ENCODE measurements around the gene ADH1C. TPM values are rescaled to one million over a fixed set of nuclear protein-coding genes. Genes with fewer than 3 reads are reported as not detected.
"Not testable (repeated sequence)": the region's sequence is repeated elsewhere in the genome, so short reads cannot be mapped to it uniquely, and the experiment has no call there.

Gene ADH1C
- total RNA-seq, 4 donors from 2014 or later = 0.75 to 12.6 (median 8.4) TPM

GRCh38 chr4:99357948-99358347 is 5.4 kb upstream of the ADH1C start:
- no peaks in the 10 kb centered on the region for H3K36me3 ChIP-seq
- 41 to 87% methylated on average over 2 of the region's 2 CpGs for WGBS, 2 donors
- no peak overlapping the region for H3K4me3 ChIP-seq
- no peak overlapping the region for H3K27ac ChIP-seq
- no peak for DNase-seq
- no peaks in the 10 kb centered on the region for H3K27me3 ChIP-seq
- intact Hi-C loops (cut with DNase I) = no loop called here
- TF ChIP-seq CTCF (IDR thresholded peaks at IDR 0.05) = no peak
- TF ChIP-seq POLR2A (IDR thresholded peaks at IDR 0.05) = no peak
- H3K9me3 ChIP-seq = no peaks in the 10 kb centered on the region
- peaks cover 0 to 13% (median 4%) of the 10 kb centered on the region in 3 donors for H3K4me1 ChIP-seq

- Histone ChIP-seq H3K4me3 (no peak overlapping the region), H3K36me3 (no peaks in the 10 kb centered on the region), H3K9me3 (no peaks in the 10 kb centered on the region), H3K27ac (no peak overlapping the region), H3K4me1 (peaks cover 0 to 16% (median 6%) of the 10 kb centered on the region in 3 donors), H3K27me3 (no peaks in the 10 kb centered on the region)
- intact Hi-C loops (cut with DNase I) = no loop called here
- no peak for DNase-seq
- WGBS, 2 donors = 67 to 92% methylated on average over 1 of the region's 1 CpG
- TF ChIP-seq CTCF (IDR thresholded peaks at IDR 0.05) = no peak
- no peak for TF ChIP-seq POLR2A (IDR thresholded peaks at IDR 0.05)
These were observed 4.4 kb upstream of the ADH1C start for GRCh38 chr4:99356992-99357391.

- DNase-seq; H3K4me3 ChIP-seq; intact Hi-C loops (cut with DNase I); H3K9me3 ChIP-seq; H3K36me3 ChIP-seq; H3K27ac ChIP-seq; H3K27me3 ChIP-seq: not testable (repeated sequence)
- peaks cover 0 to 14% (median 6%) of the 10 kb centered on the region in 3 donors for H3K4me1 ChIP-seq
- WGBS, 2 donors = 90 to 94% methylated on average over 3 to 6 of the region's 10 CpGs
These were observed 3.6 kb upstream of the ADH1C start for GRCh38 chr4:99356149-99356548.

GRCh38 chr4:99351487-99351886 is 1.1 kb downstream of the ADH1C start:
- H3K27me3 ChIP-seq = no peaks in the 10 kb centered on the region
- TF ChIP-seq CTCF (IDR thresholded peaks at IDR 0.05) (no peak), POLR2A (IDR thresholded peaks at IDR 0.05) (no peak)
- peaks cover 0 to 14% (median 6%) of the 10 kb centered on the region in 3 donors for H3K4me1 ChIP-seq
- H3K4me3 ChIP-seq = peak overlapping the region in 1 of 4 donors; percentile 16
- no peak overlapping the region for H3K27ac ChIP-seq
- 87 to 91% methylated on average over 2 of the region's 2 CpGs for WGBS, 2 donors
- intact Hi-C loops (cut with DNase I) = no loop called here
- no peak for DNase-seq
- no peaks in the 10 kb centered on the region for H3K9me3 ChIP-seq
- H3K36me3 ChIP-seq = no peaks in the 10 kb centered on the region

- DNase-seq = no peak
- Histone ChIP-seq H3K9me3 (no peaks in the 10 kb centered on the region), H3K27ac (no peak overlapping the region), H3K27me3 (no peaks in the 10 kb centered on the region), H3K36me3 (no peaks in the 10 kb centered on the region), H3K4me3 (no peak overlapping the region), H3K4me1 (peaks cover 0 to 14% (median 6%) of the 10 kb centered on the region in 3 donors)
- intact Hi-C loops (cut with DNase I) = no loop called here
- TF ChIP-seq CTCF (IDR thresholded peaks at IDR 0.05) = no peak
- TF ChIP-seq POLR2A (IDR thresholded peaks at IDR 0.05) = no peak
These were observed 3.2 kb downstream of the ADH1C start for GRCh38 chr4:99349338-99349737.

GRCh38 chr4:99342624-99343023 is 9.9 kb downstream of the ADH1C start:
- intact Hi-C loops (cut with DNase I); H3K27me3 ChIP-seq; H3K36me3 ChIP-seq; H3K27ac ChIP-seq; H3K9me3 ChIP-seq; H3K4me1 ChIP-seq; H3K4me3 ChIP-seq; DNase-seq: not testable (repeated sequence)
- WGBS, 2 donors = 69 to 92% methylated on average over 7 of the region's 7 CpGs
